GM18870 (cell line): Measurements from ENCODE around the gene PSG4.
"Not testable (repeated sequence)": the region's sequence is repeated elsewhere in the genome, so short reads cannot be mapped to it uniquely, and the experiment has no call there.

Source experiments
- ATAC-seq: cut with Tn5 transposase; IDR thresholded peaks from one replicate; pipeline ENCODE4 v1.9.1; 2021; ENCODE audit warnings: moderate library complexity; ENCODE audit not compliant: unreplicated experiment

The PSG4 gene

DNA sequence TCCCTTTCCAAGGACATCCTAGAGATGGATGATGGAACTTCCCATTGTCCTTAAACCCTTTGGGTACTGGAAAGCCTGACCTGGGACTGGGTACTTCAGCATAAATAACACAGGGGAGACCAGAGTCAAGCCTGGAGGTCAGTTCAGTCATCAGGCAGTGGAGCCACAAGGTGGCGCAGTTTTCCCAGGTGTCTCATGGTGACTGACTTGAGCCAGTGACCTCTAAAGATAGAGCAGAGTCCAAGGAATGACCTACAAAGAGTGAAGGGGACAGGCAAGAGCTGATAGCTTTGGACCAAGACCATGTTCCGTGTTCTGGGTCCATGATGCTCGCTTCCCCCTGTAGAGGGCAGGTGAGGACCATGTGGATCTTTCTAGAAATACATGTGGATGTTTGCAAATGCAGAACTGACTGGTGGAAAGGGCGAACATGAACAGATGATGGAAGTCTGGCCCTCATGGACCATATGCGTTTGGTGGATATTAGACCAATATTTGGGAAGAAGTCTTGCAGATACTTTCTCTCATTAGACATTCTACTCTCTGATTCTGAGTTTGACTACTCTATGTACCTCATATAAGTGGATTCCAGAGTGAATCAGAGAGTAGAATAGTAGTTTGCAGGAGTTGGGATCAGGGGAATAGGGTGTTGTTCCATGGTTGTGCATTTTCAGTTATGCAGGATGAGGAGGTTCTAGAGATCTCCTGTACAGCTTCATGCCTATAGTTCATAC is 6.6 kb downstream of the PSG4 start:
- not testable (repeated sequence) for ATAC-seq

GRCh38 chr19:43197666-43198397 is 7.6 kb downstream of the PSG4 start:
- not testable (repeated sequence) for ATAC-seq

GRCh38 chr19:43194397-43194796 is 11.0 kb downstream of the PSG4 start:
- not testable (repeated sequence) for ATAC-seq

DNA sequence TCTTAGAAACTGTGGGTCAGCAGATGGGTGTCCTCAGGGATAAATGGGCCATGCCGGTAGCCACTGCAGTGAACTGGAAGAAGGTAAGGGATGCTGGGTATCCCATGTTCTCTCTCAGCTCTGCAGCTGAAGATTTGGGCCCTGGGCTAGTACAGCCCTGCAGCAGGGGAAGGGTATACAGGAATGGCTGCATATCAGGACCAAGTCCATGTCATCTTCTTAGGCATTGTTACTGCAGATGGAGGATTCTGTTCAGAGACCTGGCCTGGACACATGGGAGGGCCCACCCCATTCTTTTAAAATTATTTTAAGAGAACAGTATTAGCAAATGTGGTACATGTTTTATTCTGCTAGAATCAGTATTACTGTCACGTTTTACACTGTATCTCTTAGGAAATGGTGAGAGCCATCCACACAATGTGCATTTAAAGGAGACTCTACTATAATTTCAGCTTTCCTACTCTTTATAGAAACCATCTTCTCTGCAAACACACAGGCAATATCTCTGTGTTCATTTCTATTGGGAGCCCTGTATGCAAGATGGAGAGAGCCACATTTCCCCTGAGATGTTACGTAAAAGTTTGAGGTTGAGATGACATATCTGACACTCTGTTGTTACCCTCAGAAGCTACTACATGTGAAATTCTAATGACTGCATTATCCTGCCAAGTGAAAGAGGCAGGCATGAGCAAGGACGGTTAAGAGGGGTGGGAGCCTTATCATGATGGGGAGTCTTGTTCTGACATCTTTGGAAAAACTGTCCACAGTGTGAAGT is 12.9 kb downstream of the PSG4 start:
- not testable (repeated sequence) for ATAC-seq

- ATAC-seq: not testable (repeated sequence)
These were observed 17.3 kb downstream of the PSG4 start for GRCh38 chr19:43188092-43188491.

DNA sequence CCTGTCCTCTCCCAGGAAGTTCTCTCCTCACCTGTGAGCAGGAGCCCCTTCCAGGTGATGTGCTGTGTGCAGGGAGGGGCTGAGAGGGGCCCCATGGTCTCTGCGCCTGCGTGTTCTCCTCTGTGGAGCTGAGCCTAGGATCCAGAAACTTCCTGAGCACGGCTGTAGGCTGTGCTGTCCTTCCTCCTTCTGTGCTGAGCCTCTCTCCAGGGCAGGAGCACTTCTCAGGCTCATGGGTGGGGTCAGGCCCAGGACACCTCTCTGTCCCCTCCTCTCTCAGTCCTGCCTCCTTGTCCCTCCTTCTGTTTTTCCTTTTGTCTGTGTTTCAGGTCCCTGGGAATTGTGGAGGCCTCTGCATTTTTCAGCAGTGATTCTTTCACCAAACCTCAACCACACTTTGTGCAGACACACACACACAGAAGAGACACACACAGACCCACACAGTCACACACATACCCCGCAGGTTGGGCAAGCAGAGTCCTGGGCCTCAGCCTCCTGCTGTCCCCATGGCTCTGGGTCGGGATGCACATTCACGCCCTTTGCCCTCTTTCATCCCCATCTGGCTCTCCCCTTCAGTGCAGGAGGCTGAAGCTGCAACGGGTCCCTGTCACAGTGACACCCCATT is 19.0 kb downstream of the PSG4 start, which contains the start of gene PSG5:
Gene PSG5 (minus strand): TSS at position 226 of the 625 bp plus-strand sequence. CDS start 131 bp downstream, at position 95.
- ATAC-seq: not testable (repeated sequence)

DNA sequence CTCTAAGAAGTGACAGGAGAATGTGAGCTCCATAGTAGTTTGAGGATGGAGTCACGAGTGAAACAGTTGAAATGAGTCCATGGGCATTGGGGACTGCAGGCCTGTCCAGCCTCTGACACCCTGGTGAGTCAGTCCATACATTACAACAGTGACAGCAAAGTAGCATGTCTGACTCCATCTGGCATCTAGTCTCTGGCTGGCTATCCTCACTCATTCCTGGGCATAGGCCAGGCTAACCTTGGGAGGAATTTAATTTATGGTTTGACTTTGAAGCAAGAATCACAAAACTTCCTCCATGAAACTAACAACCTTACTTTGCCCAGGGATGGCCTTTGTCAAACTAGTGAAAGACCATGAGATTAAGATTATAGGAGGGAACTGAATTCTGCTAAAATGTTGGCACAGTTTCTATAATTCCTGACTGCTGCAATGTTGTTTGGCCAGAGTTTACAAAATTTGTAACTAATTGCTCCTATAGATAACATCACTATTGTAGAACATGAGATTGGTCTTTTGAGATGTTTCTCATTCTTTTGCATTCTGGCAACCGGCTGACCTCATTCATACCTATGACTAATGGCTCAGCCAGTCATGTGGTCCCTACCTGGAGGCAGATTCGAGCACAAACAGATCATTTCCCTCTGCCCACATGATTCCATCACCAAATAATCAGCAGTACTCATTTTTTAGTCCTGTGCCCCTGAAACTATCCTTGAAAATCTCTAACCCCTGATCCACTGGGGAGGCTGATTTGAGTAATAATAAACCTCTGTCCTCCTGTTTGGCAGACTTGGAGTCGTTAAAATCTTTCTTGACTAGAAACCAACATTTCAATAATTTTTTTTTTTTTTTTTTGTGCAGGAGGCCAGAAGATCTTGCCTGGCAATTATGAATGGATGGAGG is 23.3 kb downstream of the PSG4 start:
- not testable (repeated sequence) for ATAC-seq

GRCh38 chr19:43179569-43180147 is 25.8 kb downstream of the PSG4 start:
- not testable (repeated sequence) for ATAC-seq

DNA sequence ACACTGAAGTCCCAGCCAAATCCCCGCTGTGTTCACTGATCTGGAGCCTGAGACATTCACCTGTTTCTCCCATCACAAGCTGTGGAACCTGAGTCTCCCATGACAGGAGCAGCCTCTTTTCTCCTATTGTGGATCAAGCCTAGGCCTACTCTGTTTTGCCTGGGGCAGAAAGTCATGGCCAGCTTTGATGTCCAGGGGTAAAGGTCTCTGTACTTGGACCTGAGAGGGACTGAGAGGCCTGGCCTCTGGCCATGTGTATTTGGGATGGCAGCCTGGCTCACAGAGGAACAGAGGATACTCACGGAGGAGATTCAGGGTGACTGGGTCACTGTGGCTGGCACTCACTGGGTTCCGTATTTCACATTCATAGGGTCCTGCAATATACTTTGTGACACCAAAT is 26.9 kb downstream of the PSG4 start:
- not testable (repeated sequence) for ATAC-seq

- ATAC-seq: not testable (repeated sequence)
These were observed 39.5 kb downstream of the PSG4 start for GRCh38 chr19:43165906-43166305.

GRCh38 chr19:43163135-43163534 is 42.3 kb downstream of the PSG4 start:
- not testable (repeated sequence) for ATAC-seq

DNA sequence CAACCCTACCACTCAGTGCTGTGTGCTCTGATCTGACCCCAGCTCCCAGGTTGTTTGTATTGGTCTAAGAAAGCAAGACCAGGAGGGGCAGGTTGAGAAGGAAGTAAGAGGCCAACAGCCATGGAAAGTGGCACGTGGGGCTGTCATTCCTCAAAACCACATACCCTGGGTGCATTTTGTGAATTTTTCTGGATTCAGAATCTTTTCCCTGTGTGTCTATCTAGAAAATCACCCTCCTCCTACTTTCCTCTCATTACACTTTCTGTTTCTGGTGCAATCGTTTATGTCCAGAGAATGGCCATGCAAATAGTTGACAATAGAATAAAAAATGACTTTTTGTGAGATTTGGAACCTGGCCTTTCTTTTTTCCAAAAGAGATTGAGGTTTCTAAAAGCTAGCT is 43.2 kb downstream of the PSG4 start:
- not testable (repeated sequence) for ATAC-seq

- ATAC-seq: no peak
These were observed 53.2 kb downstream of the PSG4 start for GRCh38 chr19:43152214-43152613.

DNA sequence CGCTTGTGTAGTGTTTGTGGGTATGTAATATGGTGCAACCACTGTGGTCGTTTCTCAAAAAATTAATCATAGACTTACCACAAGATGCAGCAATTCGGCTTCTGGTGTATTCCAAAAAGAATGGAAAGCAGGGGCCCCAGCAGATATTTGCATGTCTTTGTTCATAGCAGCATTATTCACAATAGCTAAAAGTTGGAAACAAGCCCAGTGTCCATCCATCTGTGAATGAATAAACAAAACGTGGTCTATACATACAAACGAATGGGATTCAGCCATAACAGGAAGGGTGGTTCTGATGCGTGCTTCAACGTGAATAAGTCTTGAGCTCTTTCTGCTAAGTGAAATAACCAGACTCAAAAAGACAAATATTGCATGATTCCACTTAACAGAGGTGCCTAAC is 55.6 kb downstream of the PSG4 start:
- ATAC-seq: not testable (repeated sequence)

DNA sequence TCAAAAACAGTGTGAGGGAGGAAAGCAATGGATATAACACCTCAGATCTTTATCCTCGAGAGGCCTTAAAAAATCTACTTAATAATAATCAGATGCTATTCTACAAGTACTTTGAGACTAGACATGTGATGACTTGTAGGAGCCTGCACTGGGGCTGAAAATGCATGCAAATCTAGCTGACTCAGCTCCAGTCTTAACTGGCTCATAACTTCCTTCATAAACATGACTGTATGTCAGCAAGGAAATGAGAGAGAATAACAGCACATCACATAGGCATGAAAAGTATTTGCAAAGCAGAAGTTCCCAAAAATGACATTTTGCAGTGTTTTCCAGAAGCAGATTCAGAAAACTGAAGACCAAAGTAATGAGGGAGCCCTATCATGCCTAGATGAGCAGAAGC is 57.2 kb downstream of the PSG4 start:
- no peak for ATAC-seq
